HG03521 (cell line): Measurements from ENCODE around the gene DKC1.

ENCODE experiments used
- ATAC-seq: cut with Tn5 transposase; IDR thresholded peaks from one replicate; pipeline ENCODE4 v1.9.1; 2021; ENCODE audit warnings: mild to moderate bottlenecking, moderate library complexity; ENCODE audit not compliant: unreplicated experiment

The DKC1 gene

DNA sequence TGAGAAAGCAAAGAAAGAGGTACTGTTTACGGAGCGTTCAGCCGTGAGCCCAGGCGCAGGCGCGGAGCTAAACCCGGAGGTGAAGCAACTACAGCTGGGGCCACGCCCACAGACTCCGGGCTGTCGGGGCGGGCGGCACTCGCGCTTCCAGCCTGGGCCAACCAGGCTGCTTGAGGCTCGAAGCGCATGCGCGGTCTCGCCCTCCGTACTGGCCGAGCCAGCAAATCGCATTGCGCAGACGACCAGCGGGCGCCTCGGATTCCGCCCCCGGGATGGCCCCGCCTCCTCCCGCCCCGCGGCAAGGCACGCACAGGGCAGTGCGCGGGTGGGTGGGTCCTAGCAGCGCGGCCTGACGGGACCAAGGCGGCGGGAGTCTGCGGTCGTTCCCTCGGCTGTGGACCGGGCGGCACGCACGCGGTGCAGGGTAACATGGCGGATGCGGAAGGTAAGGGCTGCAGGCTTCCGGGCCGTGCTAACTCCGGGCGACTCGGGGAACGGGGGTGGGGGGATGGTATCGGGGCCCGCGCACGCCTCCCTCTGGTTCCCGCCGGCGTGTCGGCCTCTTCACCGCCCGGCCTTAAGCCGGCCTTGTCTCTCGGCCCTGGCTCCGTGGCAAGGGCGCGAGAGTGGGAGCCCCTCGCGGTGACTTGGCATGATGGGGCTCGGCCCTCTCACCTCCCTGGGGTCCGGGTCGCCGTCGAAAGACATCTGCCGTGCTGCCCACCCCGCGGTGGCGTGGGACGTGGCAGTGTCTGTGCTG lies at the start of gene DKC1:
DKC1 (plus strand) TSS at position 328 of the 760 bp plus-strand sequence; CDS start at position 430, 102 bp downstream.
- ATAC-seq: peak; percentile 83

DNA sequence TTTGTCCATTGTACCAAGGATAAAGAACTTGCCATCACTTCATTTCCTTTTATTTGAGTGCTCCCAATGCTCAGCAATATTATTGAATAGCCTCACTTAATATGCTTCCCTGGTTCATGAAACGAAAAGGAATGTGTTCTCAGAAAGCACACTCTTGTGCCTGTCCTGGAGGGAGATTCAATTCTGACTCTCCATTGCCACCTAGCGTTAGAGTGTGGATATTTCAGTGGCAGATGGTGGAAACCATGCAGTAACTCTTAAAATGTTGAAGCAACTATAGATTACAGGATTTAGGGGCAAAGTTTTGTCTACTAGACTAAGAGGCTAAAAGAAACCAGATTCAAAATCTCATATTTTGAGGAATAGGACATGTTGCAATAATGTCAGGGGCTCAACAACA lies 47.7 kb upstream of the DKC1 start:
- ATAC-seq: no peak

DNA sequence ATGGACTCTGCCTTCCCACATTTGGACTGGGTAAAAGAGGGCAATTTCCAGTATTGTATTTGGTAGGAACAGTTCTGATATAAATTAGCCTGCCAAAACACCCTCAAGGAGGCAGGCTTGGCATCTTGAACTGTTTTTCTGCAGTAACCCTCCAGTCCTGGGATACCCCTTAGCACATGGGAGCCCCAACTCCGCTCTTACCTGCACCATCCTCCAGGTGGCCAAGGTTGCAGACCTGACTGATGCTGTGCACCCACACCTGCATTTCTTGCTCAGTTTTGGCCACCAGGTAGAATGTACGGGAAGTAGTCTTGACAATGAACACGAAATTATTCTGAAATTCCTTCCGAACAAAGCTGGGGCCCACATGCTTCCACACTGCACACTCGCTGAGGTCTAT lies 46.8 kb upstream of the DKC1 start:
- no peak for ATAC-seq

DNA sequence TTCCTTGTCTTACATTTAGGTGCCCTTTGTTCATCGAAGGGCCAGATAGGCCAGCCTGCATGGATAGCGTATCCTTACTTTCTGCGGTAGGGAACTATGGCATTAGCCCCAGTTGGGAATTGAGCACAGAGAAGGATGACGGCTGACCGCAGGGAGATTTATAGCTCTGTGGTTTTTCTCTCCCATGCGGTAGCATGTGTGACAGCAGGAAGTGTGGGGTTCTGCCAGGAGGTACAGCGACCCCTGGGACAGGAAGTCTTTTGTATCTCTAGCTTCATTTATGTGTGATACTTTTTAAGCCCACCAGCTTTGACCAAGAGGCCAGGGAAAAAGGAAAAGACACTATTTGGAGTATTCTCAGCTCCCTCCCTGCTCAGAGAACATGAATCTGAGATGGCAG lies 44.8 kb upstream of the DKC1 start:
- no peak for ATAC-seq

DNA sequence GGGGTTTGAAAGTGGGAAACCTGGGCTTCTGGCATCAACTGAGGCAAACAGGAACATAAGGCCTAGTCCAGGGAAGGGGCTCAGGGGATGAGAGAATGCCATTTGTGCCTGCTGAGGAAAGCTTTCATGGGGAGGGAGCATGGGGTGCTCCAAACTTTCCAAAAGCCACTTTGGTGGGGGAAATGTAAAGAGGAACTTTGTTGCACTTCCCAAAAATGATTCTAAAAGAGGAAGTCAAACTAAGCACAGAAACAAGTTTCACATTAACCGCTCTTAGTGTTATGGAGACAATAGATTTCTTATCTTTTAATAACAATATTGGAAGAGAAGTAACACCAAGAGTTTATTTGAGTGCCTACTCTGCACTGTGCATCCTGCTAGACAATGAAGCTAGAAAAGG lies 44.0 kb upstream of the DKC1 start:
- no peak for ATAC-seq

DNA sequence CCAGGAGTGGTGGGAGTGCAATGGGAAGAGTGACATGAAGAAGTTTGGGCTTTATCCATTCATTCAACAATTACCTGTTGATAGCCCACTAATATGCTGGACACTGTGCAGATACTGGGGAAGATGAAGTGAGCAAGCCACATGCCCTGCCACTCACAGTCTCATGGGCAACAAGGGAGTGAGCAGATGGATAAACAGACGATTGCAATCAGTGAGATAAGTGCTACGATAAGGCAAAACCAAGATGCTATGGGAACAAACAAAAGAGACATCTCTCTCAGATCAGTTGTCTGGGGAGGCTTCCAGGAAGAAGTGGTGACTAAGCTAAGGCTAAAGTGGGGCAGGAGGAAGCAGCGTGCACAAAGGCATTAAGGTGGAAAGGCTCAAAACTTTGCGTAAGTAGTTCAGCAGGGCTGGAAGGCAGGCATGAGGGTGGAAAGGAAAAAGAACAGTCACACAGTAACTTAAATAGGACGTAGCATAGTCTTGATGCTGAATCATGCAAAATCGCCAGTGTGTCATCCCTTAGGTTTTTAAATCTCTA lies 43.5 kb upstream of the DKC1 start:
- ATAC-seq: no peak

DNA sequence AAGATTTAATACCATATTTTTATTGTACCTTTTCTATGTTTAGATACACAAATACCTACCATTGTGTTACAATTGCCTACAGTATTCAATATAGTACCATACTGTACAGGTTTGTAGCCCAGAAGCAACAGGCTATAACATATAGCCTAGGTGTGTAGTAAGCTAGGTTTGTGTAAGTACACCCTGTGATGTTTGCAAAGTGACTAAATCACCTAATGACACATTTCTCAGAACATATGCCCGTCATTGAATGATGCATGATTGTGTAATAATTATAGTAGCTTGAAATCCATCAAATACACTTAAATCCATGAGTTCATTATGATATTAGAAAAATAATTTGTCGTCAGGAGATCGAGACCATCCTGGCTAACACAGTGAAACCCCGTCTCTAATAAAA lies 42.6 kb upstream of the DKC1 start:
- no peak for ATAC-seq

DNA sequence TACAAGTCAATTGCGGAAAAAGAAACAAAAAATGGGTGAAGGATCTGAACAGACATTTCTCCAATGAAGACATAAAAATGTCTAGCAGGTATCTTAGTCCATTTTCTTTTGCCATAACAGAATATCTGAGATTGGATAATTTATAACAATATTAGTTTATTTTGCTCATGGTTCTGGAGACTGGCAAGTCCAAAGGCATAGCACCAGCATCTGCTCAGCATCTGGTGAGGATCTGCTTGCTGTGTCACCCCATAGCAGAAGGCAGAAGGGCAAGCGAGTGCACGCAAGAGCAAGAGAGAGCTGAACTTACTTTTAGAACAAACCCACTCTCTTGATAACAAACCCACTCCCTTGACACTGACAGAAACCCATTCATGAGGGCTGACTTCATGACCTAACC lies 41.5 kb upstream of the DKC1 start:
- ATAC-seq: no peak

DNA sequence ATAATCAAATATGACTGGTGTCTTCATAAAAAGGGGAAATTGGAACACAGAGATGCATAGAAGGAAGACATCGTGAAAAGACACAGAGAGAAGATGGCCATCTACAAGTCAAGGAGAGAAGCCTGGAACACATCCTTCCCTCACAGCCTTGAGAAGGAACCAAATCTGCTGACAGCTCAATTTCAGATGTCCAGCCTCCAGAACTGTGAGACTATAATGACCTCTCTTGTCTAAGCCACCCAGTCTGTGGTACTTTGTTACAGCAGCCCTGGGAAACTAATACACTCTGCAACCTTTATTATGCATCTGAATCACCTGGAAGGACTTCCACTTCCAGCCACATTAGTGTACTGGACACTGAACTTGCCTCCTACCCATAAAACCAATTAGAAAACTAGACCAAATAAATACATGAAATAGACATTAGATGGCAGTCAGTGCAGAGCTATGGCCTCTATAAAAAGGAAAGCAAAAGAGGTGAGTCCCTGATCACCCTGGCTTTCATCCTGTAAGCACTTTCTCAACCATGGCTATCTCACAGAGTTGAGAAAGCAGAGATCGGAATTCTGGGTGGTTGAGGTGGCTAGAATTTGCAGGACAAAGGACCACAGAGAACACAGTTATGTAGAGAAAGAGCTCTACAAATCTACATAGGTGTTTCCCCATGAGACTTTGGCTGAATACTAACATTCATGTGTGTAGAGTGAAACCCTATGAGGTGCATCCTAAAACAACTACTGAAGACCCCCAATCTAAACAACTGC lies 37.5 kb upstream of the DKC1 start:
- peak; percentile 61 for ATAC-seq

DNA sequence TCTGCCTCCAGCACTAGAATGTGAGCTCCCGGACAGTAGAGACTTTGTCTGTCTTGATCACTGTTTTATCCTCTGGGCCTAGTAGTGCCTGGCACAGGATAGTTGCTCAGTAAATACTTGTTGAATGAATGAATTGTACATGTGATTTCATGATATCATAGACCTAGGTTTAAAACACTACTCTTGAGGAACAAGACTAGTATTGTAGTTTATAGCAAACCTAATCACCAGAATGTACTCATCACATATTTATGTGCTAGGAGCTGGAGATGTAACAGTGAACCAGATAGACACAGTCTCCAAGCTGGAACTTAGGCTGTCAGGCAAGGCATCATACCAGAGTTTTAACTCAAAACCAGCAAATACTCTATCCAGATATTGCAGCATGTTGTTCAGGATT lies 35.2 kb upstream of the DKC1 start:
- no peak for ATAC-seq

DNA sequence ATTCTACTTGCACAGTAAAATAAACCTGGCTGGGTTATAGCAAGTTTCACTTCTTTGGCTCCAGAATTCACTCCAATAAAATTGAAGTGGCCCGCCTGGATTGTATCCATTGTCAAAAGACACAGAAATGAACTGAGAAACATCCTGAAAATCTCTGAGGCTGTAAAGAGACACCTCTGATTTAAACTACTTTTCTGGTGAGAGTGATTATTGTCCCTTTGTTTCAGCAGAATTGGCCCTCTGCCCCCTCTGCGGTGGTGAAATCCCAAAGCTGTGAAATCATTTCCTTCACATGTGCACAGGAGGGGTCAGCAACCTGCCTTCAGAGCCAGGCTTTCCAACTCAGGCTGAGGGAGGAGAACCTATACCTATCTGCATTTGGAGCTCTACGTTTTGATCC lies 34.8 kb upstream of the DKC1 start:
- ATAC-seq: no peak

DNA sequence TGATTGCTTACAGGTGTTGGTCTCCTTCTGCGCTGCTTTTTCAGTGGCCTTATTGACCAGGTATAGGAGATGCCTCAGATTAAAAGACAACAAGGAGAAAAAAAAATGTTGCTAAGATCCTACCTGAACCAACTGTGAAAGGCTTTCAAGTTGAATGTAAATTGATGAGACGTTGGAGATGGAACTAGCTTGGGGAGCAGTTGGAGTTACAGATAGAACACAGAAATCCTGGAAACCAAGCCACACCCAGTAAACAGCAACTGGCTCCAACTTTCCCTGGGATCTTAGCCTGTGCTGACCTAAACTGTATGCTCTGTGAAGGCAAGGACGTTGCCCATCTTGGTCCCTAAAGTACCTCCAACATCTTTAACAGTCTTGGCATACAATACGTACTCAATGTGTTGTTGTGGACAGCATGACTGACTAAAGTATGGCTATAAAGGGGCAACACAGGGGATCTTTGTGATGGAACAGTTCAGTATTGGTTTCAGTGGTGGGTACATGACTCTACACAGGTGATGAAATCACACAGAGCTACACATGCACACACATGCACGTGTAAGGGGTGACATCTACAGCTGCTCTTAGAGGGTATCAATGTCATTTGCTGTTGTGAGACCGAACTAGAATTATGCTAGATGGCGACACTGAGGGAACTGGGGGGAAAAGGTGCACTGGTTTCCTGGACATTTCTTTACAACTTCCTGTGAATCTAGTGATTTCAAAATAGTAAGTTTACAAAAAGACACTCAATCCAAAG lies 34.1 kb upstream of the DKC1 start:
- ATAC-seq: no peak

DNA sequence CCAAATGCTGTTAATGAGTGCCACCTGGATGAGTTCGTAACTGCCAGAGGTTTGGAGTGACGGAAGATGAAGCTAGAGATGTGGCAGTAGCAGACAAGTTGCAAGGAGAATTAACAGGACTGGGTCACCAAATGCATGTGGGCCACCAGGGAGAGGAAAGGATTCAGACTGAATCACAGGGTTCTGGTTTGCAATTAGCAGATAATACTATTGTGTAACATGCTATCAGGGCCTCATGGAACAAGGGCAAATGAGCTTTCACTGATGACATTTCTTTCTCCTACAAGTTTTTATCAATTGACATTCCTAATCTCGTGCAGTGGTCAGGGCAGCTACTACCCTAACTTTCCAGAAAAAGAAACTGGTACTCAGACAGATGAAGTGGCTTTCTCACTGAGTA lies 33.2 kb upstream of the DKC1 start:
- no peak for ATAC-seq

DNA sequence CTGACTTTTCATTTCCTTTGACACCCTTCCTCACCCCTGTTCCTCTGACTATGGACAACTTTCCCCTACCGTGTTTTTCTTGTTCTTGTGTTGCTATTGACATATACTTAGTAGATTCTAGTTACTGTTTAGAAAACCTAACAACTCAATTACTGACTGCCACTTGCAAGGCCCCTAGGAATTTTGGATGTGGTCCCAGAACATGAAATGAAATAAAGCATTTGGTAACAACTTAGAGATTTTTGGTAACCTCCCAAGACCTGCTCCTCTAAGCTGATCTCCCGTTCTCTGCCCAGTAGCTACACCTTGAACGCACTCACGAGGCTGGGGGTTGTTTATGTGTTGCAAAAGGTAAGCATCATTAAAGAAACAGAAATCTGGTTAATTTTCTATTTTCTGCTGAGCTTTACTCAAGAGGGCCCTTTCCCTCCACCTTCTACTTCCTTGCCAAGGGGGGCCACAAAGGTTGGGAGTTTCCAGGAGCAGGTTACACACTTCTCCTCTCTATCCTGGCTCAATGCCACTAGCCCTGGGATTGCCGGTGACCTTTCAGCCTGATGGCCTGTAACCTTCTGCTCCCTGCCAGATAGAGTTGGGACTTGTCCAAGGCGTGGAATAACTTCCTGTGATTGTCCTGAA lies 32.3 kb upstream of the DKC1 start:
- no peak for ATAC-seq

DNA sequence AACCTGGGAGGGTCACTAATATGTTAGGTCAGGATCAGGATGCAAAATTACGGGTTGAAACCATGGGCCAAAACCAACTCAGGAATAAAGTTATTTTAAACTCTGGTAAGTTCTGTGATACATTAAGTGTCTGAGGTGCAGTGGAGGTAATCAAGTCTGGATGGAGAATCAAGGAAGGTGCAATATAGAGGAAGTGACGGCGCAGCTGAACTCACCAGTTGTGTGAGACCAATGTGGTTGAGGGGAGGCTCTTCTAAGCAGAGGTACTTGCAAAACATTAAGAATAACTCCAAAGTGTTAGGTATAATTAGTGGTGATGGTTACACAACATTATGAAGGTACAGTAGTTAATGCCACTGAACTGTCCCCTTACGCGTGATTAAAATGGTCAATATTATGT lies 31.5 kb upstream of the DKC1 start:
- no peak for ATAC-seq

DNA sequence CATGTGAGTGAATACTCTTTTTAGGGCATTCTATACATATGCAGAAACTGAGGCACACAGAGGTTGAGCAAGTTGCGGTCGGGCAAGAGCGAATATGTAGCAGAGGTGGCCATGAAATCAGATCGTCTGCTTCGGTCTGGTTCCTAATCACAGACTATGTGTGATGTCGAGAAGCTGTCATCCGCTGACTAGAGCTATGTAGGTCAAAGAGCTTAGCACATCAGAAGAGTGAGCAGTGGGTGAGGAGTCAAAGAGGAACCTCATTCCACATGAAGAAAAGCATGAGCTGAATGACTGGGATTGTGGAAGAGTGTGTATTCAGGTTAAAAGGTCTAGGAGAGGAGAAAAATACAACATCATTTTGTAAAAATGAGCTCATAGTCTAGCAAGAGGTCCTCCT lies 30.8 kb upstream of the DKC1 start:
- no peak for ATAC-seq

DNA sequence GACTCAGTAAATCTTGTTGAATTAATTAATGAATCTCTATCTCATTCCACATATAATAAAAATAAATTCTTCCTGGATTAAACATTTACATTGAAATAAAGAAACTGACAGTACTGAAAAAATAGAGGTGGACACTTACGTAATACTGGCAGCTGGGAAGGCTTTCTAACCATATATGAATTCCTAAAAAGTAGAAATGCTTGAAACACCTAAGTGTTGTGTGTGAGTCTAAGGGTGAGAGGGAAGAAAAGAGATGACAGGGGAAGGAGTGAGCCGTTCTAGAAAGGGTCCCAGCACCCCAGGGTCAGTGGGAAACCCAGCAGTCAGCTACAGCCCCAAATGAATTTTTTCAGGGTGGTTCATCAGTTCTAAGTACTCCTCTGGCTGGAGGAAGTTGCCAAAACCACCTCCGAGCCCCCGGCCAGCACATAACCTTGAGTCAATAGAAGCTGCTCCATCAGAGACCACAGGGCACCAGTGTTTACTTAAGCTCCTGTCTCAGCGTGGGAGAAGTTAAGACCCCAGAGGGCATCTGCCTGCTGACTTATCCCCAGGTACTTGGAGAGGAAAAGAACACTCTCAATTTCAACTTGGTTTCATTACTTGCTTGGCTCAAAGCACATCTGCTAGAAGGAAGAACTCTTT lies 30.1 kb upstream of the DKC1 start:
- no peak for ATAC-seq

DNA sequence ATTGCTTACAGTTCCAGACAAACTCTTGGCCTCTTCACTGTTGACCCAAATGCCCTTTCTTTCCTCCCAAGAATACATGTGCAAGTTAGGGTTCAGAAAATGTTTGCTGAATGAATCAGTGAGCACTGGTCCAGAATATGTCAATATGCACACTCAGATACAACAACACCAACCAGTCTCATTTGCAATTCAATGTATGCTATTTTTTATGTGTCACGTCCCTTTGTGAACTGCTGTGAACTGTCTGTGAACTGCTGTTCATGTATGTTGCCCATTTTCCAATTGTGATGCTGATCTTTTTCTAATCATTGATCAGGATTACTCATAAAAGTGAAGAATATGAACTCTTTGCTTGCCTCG lies 29.6 kb upstream of the DKC1 start:
- ATAC-seq: no peak

DNA sequence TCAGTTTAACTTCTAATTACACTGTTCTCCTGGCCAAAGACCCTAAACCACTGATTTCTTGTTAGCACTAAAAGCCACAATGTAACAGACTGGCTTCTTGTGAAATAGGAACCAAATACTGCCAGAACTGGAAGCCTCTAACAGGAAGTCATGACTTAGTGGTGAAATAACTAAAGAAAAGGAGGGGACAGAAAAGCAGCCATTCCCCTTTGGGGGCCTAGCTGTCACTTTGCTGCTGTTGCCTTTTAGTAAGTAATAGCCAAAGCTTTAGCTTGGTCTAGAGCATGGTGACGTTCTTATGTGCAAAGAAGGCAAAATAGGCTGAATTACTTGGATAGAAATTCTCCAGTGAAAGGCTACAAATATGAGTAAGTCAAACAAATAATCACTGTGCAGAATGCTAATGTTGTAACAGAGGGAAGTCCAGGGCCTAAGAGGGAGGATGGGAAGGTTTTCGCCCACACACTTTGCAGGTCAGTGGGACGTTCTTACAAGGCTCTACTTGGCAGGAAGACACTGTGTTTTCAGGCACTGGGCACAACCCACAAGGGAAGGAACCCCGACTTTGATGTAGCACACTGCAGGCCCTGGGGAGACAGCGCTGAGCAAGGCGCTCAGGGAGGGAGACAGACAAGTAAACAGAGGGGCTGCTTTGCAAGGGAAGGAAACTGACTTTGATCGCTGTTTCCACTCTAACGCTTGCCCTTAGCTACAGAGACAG lies 28.4 kb upstream of the DKC1 start:
- no peak for ATAC-seq
